OCI-LY7 (cell line): ENCODE results near the gene CES2.

Experiments used
- CTCF ChIP-seq: fragments of 200-600 bp; sonication (generic); conservative IDR thresholded peaks from 2 replicates; pipeline ENCODE4 v1.5.1; 2014; ENCODE audit warnings: mild to moderate bottlenecking, antibody characterized with exemption, low read length, moderate library complexity, mixed read lengths
- EZH2phosphoT487 ChIP-seq: fragments of 200-600 bp; sonication (generic); IDR thresholded peaks from 2 replicates; pipeline ENCODE4 v1.6.1; 2018; ENCODE audit warnings: low read depth, borderline replicate concordance, mild to moderate bottlenecking, mixed run types, antibody characterized with exemption, low read length, moderate library complexity, mixed read lengths

GRCh38 chr16:66939366-66939765, 4.0 kb downstream of the CES2 start:
- no peak for TF ChIP-seq CTCF
- no peak for TF ChIP-seq EZH2phosphoT487
